ENCODE data around the gene URI1.
"Not testable (repeated sequence)": the region's sequence is repeated elsewhere in the genome, so short reads cannot be mapped to it uniquely, and the experiment has no call there.

URI1 gene, protein sequence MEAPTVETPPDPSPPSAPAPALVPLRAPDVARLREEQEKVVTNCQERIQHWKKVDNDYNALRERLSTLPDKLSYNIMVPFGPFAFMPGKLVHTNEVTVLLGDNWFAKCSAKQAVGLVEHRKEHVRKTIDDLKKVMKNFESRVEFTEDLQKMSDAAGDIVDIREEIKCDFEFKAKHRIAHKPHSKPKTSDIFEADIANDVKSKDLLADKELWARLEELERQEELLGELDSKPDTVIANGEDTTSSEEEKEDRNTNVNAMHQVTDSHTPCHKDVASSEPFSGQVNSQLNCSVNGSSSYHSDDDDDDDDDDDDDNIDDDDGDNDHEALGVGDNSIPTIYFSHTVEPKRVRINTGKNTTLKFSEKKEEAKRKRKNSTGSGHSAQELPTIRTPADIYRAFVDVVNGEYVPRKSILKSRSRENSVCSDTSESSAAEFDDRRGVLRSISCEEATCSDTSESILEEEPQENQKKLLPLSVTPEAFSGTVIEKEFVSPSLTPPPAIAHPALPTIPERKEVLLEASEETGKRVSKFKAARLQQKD

DNA sequence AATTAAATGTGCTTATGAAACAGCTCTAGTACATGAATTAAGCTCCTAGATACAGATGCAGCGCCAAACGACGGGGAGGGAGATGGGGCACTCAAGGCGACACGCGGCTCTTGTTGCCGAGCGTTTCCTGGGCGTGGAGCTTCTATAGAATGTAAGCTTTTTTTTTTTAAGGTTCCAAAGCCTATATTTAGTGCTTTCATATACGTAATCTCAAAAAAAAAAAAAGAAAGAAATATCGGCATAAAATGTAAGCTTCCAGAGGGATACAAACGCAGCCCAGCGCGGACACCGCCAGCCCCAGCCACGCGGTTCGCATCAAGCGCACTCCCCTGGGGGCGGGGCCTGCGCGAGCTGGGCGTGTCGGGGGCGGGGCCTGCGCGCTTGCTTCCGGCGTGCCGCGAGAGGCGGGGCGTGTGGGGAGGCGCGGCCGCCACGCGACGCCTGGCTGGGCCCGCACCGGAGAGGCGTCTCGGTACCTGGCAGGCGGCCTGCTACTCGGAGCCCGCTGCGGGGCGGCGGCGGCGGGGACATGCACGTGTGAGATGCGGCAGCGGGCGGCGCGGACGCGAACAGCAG is at the start of gene URI1:
TSS of gene URI1 (plus strand) at position 412 of the 576 bp plus-strand sequence. CDS start 309 bp downstream, outside the sequence.
- DNase-seq (ENCODE audit: low read depth): peak; percentile 93

DNA sequence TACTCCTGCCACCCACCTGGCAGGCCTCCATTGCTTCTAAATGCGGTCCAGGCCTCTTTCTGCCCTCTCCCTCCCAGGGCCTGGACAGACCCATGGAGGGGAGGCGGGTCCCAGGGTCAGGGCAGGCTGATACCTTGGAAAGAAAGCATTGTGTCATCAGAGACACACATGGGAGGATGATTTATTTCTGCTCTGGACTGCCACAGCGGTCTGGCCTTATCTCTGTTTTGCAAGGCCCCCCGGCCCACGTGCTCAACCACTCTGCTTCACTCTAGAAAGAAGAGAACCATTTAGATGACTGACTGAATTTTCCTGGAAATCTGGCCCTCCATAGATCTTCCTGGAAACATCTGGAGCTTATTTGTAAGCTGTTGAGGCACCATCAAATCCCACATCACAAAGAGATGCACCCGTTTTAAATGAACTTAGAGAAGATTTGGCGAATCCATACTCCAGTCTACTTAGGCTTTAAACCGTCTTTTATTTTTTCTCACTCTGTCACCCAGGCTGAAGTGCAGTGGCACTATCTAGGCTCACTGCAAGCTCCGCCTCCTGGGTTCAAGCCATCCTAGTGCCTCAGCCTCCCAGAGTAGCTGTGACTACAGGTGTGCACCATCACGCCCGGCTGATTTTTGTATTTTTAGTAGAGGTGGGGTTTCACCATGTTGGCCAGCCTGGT is 48.3 kb upstream of the URI1 start:
- no peak for DNase-seq (ENCODE audit: low read depth)

DNA sequence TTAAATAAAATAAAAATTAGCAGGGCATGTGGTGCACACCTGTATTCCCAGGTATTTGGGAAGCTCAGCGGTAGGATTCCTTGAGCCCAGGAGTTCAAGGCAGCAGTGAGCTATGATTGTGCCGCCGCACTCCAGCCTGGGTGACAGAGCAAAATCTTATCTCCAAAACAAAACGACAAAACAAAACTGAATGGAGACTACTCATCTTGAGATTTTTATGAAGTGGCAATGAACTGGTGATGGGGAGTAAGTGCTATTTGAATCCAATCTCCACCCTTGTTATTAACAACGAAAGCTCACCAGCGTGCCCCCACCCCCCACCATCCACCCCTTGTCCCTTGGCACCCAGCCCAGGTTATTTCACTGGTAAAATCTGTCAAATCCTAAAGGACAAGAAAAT is 45.2 kb upstream of the URI1 start:
- DNase-seq (ENCODE audit: low read depth): no peak

DNA sequence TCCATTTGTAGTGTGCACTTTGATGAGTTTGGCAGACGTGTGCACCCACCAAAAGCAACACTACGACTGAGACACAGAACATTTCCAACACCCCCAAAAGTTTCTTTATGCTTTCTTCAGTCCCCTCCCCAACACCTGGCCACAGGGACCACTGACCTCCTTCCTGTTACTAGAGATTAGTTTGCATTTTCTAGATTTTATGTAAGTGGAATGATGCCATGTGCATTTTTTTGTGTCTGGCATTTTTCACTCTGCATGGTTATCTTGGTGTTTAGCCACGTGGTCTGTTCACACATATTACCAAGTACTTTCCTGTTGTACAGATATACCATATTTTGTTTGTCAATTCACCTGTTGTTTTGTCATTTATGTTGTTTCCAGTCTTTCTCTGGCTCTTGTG is 44.6 kb upstream of the URI1 start:
- no peak for DNase-seq (ENCODE audit: low read depth)

DNA sequence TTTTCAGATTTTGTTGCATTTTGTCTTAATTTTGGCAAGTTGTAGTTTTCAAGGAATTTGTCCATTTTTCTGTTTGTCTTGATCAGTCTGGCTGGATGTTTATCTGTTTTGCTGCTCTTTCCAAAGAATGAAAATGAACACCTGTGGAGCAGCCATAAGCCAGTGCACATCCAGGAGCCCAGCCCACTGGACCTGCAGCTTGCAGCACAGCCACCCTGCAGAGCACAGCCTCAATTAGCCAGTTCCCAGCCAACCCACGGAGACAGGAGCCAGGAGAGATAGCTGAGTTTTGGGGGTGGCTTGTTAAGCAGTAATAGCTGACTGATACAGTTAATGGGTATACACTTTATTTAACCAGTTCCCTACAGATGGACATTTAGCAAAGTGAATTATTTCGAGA is 38.0 kb upstream of the URI1 start:
- no peak for DNase-seq (ENCODE audit: low read depth)

DNA sequence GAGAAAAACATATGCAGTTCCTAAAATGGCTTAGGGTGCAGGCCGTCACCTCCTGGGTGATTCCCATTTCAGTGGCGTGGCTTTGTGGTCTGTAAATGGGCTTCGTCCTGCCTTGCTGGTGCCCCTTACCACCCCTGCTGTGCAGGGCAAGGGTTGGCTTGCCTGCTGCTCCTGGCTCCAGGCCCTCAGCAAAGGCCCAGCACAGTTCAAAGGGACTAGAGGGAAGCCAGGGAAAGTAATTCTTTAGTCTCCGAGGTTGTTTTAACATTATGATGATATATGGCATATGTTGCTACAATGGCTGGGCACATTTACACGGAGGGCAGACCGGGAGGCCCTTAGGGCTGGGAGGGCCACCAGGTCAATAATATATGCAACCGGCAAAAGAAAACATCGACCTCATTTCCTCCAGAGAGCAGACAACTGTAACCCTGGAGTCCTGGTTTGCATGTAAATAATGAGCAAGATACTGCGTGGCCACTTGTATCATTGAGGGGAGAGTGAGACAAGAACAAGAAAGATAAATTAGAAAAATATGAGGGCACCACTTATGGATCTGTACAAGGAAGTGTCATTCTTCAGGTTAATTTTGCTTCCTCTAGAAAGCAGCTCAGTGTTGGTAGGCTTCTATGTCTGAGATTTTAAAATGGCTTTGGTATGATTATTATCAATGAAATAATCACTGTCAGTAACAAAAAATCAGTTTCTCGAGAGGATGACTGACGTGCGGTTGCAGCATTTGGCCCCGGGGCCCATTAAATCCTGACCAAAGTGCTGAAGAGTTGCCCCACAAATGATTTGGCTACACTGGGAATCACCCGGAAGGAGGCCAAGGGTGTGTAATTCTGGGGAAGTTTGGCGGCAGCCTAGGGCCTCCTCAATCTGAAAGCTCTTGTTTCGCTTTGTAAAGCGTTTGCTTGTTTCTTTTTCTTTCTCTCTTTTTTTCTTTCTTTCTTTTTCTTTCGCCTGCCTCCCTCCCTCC is 32.8 kb upstream of the URI1 start:
- DNase-seq (ENCODE audit: low read depth): no peak

DNA sequence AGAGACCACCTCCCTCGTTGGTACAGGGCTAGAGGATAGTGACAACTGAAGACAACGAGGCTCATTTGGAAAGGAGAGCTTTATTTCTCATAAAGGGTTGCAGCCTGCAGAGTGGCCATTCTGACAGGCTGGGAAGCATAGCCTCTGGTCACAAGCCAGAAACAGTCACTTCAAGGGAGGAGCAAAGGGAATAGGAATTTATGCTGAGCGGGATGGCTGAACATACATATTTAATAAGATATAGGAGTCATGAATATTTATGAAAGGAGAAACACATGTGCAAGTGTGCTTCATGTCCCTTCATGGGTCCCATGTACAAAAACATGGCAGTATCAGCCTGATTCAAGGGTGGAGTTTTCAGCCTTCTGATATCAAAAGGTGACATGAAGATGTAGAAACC is 27.1 kb upstream of the URI1 start:
- no peak for DNase-seq (ENCODE audit: low read depth)

DNA sequence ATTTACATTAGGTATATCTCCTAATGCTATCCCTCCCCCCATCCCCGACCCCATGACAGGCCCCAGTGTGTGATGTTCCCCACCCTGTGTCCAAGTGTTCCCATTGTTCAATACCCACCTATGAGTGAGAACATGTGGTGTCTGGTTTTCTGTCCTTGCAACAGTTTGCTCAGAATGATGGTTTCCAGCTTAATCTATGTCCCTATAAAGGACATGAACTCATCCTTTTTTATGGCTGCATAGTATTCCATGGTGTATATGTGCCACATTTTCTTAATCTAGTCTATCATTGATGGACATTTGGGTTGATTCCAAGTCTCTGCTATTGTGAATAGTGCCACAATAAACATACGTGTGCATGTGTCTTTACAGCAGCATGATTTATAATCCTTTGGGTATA is 26.2 kb upstream of the URI1 start:
- DNase-seq (ENCODE audit: low read depth): not testable (repeated sequence)

DNA sequence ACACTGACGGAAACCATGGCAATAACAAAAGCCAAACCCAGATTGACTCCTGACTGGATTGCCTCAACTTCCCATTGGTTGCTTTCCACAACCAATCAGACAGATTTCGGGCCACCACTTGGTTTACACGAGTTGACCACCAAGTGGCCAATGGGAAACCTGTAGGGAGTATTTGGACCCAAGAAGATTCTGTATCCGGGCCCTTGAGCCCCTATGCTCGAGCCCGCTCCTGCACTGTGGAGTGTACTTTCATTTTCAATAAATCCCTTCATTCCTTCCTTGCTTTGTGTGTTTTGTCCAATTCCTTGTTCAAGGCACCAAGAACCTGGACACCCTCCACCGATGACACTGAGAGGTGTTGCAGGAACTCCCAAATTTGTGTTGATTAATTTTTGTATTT is 24.1 kb upstream of the URI1 start:
- no peak for DNase-seq (ENCODE audit: low read depth)

DNA sequence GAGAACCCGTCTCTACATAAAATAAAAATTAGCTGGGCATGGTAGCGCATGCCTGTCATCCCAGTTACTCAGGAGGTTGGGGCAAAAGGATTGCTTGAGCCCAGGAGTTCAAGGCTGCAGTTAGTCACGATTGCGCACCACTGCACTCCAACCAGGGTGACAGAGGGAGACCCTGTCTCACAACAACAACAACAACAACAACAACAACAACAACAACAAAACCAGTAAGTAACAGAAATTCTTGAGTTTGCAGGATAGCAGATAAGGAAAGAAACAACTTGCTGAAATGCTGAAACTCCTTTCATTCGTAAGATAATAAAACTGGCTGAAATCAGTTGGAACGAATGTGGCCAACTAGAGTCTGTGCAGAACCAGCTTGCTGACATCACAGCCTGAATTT is 23.1 kb upstream of the URI1 start:
- DNase-seq (ENCODE audit: low read depth): no peak

DNA sequence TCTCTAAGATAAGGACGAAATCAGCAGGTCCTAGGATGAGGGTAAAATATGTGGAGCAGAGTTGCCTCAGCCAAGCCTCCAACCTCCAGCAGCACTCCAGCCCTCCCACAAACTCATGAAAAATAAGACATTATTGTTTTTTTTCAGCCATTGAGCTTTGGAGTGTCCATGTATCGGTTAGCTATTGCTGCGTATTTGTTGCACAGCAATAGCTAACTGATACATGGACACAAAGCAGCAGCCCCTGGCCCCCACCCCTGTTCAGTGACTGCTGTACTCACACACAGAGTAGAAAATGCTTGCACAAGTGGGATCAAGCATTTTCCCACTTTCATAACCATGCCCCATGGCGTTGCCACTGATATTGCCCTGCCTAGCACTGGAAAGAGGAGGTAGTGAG is 19.1 kb upstream of the URI1 start:
- no peak for DNase-seq (ENCODE audit: low read depth)

DNA sequence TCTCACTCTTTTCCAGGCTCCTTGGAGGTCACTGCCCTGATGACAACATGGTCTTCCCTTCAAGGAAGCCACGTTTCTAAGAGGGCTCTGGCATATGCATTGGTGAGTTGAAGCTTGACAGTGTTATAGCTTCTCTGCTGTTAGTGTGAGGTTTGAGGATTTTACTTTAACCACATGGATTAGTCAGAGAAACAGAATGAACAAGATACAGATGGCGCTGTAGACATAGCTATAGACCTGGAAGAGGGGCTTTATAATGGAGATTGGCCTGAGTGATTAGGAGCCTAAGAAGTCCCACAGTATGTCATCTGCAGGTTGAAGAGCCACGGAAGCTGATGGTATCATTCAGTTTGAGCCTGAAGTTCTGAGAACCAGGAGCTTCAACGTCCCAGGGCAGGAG is 18.4 kb upstream of the URI1 start:
- no peak for DNase-seq (ENCODE audit: low read depth)

DNA sequence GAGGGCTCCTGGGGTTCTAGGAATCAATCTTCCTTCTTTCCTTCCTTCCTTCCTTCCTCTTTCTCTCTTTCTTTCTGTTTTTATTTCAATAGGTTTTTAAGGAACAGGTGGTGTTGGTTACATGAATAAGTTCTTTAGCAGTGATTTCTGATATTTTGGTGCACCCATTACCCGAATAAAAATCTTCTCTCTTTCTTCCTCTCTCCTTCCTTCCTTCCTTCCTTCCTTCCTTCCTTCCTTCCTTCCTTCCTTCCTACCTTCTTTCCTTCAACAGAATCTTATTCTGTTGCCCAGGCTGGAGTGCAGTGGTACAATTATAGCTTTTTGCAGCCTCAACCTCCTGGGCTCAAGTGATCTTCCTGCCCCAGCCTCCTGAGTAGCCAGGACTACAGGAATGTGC is 16.0 kb upstream of the URI1 start:
- no peak for DNase-seq (ENCODE audit: low read depth)

DNA sequence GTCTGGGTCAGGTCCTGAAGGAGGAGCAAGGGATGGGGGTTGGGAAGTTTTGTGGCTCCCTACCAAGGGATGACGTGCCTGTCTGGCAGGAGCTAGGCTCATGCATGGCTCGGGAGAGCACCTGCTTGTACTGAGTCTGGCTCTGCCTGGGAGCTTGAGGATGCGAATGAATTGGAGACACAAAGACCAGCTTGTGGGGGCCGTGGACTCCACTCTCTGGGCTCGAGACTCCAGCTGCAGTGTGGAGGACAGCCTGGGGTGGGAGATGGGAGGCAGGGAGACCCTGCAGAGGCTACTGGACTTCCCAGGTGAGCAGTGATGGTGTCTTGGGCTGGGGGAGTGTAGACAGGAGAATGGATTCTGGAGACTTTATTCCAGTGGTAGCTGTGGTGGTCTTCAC is 15.2 kb upstream of the URI1 start:
- no peak for DNase-seq (ENCODE audit: low read depth)

DNA sequence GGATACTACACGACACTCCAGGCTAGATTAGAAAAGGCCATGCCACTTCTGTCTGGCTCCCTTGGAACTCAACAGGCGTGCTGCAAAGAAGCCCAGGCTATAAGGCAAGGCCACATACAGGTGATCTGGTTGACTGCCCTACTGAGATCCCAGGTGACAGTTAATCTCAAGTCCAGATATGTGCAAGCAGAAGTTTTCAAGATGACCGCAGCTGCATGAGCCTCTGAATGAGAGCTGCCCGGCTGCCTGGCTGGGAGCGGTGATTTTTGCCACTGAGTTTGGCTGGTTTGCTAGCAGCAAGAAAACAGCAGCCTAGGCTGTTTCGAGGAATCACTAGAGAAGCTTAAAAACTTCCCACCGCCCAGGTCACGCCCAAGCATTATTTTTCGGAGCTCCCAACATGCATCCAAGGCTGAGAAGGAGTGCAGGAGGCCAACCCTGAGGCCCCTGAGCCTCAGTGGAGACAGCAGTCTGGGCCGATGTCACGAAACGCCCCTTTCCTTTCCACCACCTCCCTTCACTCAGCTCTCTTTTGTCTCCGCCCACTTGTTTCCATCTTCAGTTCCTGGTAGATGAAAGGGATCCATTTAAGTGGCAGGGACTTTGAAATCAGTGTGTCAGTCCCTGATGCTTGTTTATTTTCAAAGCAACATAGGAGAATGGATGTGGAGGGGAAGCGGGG is 14.0 kb upstream of the URI1 start:
- DNase-seq (ENCODE audit: low read depth): no peak

DNA sequence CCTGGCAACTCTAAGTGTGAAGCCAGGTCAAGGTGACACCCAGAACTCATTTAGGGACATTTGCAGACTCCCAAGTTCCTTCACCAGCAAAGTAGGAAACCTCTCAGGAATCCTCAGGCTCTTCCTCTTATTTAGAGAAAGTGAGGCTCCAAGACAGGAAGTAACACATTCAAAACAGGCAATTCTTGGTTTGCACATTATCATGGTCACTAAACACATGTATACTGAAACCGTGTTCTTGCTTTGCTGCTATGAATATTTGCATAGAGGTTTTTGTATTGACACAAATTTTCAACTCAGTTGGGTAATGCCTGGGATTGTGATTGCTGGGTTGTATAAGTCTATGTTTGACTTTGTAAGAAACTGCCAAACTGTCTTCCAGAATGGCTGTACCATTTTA is 13.2 kb upstream of the URI1 start:
- no peak for DNase-seq (ENCODE audit: low read depth)

DNA sequence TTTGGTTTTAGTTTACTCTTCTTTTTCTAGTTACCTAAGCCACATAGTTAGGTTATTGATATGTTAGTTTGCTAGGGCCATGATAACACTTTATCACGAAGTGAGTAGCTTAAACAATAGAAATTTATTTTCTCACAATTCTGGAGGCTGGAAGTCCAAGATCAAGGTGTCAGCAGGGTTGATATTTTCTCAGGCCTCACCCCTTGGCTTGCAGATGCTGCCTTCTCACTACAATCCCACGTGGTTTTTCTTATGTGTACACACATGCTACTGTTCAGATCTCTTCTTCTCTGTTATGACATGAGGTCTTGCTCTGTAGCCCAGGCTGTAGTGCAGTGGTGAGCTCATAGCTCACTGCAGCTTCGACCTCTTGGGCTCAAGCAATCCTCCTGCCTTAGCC is 7.8 kb upstream of the URI1 start:
- no peak for DNase-seq (ENCODE audit: low read depth)

DNA sequence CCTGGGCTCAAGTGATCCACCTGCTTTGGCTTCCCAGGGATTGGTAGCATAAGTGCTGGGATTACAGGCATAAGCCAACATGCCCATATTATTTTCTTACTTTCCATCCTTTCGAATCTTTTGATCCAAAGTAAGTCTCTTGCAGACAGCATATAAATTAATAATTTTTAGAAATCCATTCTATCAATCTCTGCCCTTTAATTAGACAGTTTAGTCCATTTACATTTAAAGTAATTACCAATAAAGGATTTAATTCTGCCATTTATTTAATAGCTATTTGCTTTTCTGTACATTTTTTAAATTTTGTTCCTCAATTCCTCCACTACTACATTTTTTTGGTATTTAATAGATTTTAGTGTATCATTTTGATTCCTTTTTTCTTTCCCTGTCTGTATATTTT is 7.3 kb upstream of the URI1 start:
- no peak for DNase-seq (ENCODE audit: low read depth)

DNA sequence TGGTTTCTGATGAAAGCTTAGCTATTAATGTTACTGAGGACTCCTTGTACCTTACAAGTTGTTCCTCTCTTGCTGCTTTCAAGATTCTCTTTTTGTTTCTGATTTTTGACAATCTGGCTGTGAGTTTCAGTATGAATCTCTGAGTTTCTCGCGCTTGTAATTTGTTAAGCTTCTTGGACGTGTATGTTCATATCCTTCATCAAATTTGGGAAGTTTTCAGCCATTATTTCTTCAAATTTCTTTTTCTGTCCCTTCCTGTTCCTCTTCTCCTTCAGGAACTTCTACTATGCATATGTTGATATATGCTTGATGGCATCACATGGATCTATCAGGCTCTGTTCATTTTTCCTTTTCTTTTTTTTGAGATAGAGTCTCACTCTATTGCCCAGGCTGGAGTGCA is 5.6 kb upstream of the URI1 start:
- no peak for DNase-seq (ENCODE audit: low read depth)

DNA sequence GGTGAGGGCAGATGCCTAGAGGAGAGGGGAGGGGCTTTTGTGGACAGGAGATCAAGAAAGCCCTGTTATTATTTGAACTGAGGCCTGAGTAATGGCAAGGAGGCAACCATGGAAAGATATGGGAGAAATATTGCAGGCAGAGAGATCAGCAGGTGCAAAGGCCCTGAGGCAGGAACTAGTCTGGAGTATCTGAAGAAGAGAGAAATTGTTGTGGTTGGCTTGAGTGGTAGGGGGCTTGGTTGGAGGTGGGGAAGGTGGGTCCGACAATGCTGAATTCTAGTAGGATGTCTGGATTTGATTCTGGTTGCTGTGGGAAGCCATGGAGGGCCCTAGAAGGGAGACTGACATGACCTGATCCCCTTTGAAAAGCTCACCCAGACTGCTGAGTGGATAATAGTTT is 2.4 kb upstream of the URI1 start:
- no peak for DNase-seq (ENCODE audit: low read depth)

DNA sequence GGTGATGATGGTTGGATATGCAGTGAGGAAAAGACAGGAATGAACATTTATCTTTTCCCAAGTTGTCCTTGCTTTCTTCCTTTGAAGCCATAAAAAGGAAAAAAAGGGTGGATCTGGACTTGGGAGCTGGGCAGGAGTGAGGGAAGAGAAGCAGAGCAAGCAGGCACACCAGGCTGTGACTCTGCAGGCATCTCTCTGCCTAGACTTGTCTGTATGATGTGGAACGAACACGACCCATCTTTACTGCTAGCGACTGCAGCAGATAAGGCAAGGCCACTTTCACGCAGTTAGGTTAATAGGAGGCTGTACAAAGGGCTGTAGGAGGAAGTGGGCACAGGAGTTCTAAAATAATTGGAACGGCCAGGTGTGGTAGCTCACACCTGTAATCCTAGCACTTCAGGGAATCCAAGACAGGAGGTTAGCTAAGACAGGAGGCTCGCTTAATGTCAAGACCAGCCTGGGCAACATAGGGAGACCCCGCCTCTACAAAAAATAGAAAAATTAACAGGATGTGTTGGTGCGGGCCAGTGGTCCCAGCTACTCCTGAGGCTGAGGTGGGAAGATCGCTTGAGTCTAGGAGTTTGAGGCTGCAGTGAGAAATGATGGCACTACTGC is 961 bp upstream of the URI1 start:
- no peak for DNase-seq (ENCODE audit: low read depth)

Data from activated gamma-delta T cell treated with anti-CD3 and anti-CD28 coated beads, Interleukin-2, amount 50 U/mL, for 16 hours (primary cell).